Skin epidermis (tissue), 12 donors: ENCODE results near the gene OPTC.

Source experiments
- H3K27ac ChIP-seq, 21 experiments: fragments of 200-600 bp; sonication (generic) in 11 of 21; one replicate each; pipeline ENCODE4 v1.5.0; 2020; ENCODE audit warnings: mild to moderate bottlenecking in 3 of 21, inconsistent platforms in 2 of 21, moderate library complexity in 2 of 21
- H3K4me3 ChIP-seq, 7 experiments: fragments of 200-600 bp; sonication (generic) in 2 of 7; one replicate each; pipeline ENCODE4 v1.5.0; 2020; ENCODE audit warnings: inconsistent platforms in 2 of 7, mild to moderate bottlenecking in 2 of 7, moderate library complexity in 1 of 7

Gene OPTC

DNA sequence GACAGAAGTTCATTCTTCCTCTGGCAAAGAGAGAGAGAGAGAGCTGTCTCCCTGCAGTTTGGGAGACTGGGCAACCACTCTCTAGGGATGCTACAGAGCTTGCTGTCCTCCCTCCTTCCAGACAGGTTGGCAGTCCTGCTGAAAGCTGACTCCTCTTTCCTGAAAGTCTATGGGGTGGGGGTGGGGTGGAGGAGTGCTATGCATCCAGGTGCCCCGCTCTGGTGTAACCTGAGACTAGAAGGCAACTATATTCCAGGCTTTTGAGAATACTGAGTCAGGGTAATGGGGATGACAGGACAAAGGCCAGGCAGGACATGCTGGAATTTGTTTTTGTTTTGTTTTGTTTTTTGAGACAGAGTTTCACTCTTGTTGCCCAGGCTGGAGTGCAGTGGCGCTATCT, 55.4 kb downstream of the OPTC start:
- no peak overlapping the region for H3K4me3 ChIP-seq
- no peak overlapping the region for H3K27ac ChIP-seq

DNA sequence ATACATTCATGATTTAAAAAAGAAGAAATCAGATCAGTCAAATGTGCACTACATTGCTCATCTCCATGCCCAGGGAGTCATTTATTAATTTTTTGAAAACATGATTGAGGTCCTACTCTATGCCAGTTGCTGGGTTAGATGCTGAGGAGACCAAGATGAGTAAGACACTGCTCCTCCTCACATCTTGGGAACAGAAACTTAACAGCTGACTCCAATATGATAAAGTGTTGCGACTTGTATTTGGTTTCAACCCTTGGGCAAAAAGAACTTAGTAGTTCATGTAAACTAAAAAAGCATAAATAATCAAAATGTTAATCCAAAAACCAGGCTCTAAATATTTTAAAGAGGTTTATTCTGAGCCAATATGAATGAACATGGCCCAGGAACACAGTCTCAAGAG, 56.9 kb downstream of the OPTC start:
- no peak overlapping the region for H3K27ac ChIP-seq
- no peak overlapping the region for H3K4me3 ChIP-seq

DNA sequence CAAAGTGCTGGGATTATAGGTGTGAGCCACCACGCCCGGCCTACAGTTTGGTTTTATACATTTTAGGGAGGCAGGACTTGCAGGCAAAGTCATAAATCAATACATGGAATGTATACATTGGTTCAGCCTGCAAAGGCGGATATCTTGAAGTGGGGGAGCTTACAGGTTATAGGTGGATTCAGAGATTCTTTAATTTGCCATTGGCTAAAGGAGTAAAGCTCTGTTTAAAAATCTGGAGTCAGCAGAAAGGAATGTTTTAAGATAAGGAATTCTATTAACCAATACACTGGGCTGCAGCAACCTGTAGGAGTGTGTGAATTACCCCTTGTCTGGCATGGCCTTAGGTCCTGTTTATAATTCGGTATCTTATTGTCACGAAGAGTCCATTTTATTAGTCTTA, 57.6 kb downstream of the OPTC start:
- Histone ChIP-seq H3K27ac (no peak overlapping the region), H3K4me3 (no peak overlapping the region)

DNA sequence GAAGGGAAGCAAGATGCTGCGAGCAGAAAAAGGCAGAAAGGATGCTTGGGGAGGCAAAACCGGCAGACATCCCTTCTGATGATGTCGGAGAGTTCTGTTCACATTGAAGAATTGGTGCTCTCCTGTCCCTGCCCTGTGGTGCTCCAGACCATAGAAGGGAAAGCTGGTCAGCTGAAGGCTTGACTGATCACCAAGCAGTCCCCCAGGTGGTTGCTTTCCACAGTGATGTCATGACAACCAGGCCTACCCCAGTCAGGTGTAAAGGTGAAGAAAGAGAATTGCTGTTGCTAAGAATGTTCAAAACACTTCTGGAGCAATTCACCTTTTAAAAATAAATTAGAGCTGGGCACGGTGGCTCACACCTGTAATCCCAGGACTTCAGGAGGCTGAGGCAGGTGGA, 59.5 kb downstream of the OPTC start:
- no peak overlapping the region for H3K27ac ChIP-seq
- no peak overlapping the region for H3K4me3 ChIP-seq

DNA sequence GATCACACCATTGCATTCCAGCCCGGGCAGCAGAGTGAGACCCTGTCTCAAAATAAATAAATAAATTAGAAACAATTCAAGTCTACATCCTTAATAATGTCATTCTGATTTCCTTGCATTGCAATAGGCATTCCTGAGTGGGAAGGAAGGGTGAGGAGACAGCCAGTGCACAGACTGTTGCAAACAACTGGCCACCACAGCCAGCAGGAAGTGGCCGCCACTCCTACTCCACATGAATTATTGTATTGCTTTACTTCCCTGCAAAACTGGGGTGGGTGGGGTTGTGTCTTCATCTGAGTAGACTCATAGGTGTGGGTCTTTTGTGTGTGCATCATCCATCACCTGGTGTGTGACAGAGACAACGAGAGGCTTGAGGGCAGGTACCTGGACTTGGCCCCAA, 60.1 kb downstream of the OPTC start:
- peak overlapping the region in 1 of 21 experiments; percentile 80 for H3K27ac ChIP-seq
- no peak overlapping the region for H3K4me3 ChIP-seq

DNA sequence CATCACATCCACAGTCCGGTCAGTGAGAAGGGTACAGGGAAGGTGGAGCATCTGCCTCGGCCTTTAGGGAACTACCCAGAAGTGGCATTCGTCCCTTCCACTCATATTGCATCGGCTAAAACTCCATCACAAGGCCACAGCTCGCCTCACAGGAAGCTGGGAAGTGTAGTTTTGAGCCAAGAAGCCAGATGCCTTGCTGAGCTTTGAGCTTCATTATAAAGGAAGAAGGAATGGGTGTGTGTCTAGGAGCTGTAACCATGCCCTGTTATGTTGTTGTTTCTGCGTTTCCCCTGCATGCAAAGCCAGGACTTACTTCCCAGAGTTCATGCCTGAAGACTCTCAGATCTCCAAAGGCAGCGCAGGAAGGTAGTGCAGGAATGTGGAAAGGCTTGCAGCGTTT, 61.1 kb downstream of the OPTC start:
- Histone ChIP-seq H3K27ac (peak overlapping the region in 16 of 21 experiments; percentile 33 to 83 (median 73)), H3K4me3 (no peak overlapping the region)

DNA sequence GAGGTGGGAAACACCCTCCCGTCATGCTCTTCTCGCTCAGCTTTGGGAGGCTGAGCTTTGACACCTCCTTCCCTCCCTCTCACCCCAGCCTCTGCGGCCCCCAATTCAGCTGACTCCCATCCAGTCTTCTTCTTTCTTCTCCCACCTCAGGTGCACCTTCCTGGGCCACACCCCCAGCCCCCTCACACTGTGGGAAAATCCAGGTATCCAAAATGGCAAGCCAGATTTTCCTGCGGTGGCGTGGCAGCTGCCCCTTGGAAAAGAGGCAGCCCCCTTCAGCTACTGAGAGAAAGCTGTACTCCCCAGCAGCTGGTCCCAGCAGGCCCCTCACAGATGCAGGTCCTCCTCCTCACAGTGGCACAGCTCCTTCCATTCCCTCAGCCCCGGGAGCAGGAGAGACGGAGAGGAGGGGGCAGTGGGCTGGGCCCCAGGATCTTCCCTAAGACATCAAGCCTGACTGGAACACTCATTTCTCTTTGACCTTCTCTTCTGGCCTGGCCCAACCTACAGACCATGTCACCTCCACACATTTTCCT, 61.6 kb downstream of the OPTC start:
- H3K27ac ChIP-seq, result peak overlapping the region in 20 of 21 experiments; percentile 33 to 83 (median 71)
- H3K4me3 ChIP-seq, result no peak overlapping the region

DNA sequence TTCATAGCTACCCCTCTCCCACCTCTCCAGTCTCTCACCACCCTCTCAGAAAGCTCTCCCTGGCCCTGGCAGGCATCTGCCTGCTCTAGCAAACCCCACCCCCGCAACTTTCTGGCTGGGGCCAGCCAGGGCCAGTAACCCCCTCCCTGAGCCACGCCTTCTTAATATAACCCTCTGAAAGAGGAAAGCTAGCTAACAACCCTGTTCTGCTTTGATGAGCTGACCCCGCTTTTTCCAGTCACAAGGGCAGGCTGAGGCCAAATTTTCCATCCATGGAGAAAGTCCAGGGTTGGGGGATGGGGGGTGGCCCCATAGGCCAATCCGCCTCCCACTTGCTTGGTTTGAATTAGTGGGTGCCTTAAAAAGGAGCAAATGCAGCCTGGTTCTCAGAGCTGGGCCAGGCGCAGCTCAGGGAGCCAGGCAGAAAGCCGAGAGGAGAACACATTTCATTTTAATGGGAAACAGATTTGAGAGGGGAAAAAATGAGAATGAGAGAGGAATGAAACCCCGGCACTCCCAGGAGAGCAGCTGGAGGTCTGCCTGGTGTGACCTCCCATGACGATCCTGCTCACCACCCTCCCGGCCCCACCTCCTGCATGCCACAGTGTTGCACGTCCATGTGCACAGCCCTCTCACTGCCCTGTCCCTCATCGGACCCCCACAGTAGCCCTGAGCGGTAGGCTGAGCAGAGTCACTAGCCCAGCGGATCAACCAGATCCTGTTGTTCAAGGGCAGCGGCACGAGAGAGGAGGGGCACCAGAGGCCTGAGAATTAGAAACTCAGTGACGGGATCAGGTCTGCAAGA, 62.3 kb downstream of the OPTC start:
- Histone ChIP-seq H3K4me3 (no peak overlapping the region), H3K27ac (peak overlapping the region in 20 of 21 experiments; percentile 33 to 83 (median 71))

DNA sequence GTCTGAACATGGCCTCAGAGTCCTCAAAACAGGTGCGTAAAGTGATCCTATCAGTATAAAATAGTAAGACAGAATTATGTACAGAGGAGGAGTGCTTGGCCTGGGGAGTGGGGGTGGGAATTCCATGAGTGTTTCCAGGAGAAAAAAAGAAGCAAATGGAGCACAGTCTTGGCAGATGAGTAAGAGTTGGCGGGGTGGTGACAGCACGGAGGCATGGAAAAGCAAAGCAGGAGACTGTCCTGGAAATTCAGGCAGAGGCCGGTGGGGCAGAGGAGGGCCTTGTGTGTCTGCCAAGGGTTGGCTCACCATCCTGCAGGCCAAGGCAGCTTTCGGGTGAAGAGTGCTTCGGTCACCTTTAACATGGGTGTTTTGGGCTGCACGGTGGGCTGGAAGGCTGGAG, 63.4 kb downstream of the OPTC start:
- peak overlapping the region in 13 of 21 experiments; percentile 2 to 83 (median 53) for H3K27ac ChIP-seq
- H3K4me3 ChIP-seq, result no peak overlapping the region

DNA sequence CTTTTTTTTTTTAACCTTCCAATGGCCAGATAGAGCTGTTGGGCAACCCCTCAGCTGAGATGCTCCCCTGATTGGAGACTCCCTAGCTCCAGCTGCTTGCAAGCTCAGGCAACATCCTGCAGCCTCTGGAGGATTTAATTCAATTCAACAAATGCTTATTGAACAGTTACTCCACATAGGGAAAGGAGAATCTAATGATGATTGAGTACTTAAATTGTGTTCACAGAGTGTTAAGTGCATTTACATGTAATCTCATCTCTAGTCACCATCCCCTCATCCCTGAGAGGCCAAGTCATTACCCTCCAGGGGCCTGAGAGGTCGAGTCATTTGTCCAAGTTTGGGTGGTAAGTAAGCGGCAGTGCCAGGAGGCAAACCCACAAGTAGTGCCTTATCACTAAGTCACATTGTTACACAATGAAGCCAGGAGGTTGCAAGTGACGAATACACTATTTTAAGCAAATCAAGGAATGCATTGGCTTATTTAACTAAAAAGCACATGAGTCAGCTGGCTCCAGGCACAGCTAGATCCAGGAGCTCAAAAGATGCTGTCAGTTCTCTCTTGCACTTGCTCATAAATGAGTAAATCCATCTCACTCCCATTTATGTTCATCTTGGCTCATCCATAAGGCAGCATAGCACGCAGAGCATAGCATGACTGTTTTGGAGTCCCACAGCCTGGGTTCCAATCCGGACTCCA, 64.3 kb downstream of the OPTC start:
- peak overlapping the region in 12 of 21 experiments; percentile 9 to 83 (median 55) for H3K27ac ChIP-seq

More for the DNA sequence above, 64.3 kb downstream of the OPTC start:
- no peak overlapping the region for H3K4me3 ChIP-seq
